Astrocyte of the spinal cord (primary cell): Measurements from ENCODE around the gene GNL3L.

Experiments used
- DNase-seq: peaks from one replicate; pipeline ENCODE4 v3.0.0; 2011; ENCODE audit warnings: low read depth, low spot score
- H3K4me3 ChIP-seq: 2 replicates; pipeline ENCODE4 v1.5.1; 2011; ENCODE audit warnings: low read depth, mild to moderate bottlenecking, low read length, moderate library complexity
- in situ Hi-C: cut with HindIII; loops from 2 replicates; pipeline ENCODE4 v1.10.0; 2017; ENCODE audit warnings: low sequenced_read_pairs
- TF ChIP-seq, protein P1 (sequence below): IDR thresholded peaks from 2 replicates; pipeline ENCODE4 v1.5.1; 2012; ENCODE audit warnings: low read depth, mild to moderate bottlenecking, low read length, inconsistent platforms

The GNL3L gene

GRCh38 chrX:54494166-54494988 lies 35.6 kb upstream of the GNL3L start:
- in situ Hi-C loops = no loop called here

DNA sequence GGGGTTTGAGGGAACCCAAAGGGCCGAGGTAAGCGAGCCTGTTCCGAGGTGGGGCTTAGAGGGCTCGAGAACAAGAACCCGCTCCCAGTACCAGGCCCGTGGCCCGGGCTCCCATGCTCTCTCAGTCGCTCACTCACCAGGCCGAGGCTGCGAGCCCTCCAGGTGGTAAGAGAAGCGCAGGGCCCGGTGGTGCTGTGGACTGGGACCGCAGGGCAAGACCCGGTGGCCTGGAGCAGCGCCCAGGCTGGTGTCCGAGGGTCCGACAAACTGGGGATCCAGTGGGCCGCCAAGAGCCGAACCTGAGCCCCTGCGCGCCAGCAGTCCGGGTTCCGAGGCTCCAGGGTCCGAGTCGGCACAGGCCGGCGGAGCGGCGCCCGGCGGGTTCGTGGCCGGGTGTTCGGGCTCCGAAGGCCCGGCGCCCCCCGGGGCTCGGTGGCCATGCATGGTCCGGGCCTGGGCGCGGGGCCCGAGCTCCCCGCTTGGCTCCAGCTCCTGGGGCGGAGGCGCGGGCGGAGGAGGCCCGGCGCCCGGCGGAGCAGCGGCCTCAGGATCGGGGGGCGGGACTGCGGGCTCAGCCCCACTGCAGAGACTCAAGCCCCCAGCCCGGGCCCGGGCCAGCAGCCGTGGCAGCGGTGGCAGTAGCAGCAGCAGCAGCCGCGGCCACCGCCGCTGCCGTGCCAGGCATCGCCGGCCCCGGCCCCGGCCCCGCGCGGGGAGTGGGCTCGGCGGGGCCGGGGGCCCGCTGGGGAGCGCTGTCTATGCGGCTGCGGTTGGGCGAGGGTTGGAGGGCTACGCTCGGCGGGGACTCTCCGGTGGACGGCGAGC lies 34.8 kb upstream of the GNL3L start:
- in situ Hi-C loops = no loop called here
- H3K4me3 ChIP-seq = peak overlapping the region; percentile 55
- TF ChIP-seq, protein P1, sequence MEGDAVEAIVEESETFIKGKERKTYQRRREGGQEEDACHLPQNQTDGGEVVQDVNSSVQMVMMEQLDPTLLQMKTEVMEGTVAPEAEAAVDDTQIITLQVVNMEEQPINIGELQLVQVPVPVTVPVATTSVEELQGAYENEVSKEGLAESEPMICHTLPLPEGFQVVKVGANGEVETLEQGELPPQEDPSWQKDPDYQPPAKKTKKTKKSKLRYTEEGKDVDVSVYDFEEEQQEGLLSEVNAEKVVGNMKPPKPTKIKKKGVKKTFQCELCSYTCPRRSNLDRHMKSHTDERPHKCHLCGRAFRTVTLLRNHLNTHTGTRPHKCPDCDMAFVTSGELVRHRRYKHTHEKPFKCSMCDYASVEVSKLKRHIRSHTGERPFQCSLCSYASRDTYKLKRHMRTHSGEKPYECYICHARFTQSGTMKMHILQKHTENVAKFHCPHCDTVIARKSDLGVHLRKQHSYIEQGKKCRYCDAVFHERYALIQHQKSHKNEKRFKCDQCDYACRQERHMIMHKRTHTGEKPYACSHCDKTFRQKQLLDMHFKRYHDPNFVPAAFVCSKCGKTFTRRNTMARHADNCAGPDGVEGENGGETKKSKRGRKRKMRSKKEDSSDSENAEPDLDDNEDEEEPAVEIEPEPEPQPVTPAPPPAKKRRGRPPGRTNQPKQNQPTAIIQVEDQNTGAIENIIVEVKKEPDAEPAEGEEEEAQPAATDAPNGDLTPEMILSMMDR = no peak
- peak; percentile 19 for DNase-seq

More at GRCh38 chrX:54494166-54494988, 35.6 kb upstream of the GNL3L start:
- TF ChIP-seq, protein P1 = no peak
- peak; percentile 25 for DNase-seq
- peak overlapping the region; percentile 55 for H3K4me3 ChIP-seq

DNA sequence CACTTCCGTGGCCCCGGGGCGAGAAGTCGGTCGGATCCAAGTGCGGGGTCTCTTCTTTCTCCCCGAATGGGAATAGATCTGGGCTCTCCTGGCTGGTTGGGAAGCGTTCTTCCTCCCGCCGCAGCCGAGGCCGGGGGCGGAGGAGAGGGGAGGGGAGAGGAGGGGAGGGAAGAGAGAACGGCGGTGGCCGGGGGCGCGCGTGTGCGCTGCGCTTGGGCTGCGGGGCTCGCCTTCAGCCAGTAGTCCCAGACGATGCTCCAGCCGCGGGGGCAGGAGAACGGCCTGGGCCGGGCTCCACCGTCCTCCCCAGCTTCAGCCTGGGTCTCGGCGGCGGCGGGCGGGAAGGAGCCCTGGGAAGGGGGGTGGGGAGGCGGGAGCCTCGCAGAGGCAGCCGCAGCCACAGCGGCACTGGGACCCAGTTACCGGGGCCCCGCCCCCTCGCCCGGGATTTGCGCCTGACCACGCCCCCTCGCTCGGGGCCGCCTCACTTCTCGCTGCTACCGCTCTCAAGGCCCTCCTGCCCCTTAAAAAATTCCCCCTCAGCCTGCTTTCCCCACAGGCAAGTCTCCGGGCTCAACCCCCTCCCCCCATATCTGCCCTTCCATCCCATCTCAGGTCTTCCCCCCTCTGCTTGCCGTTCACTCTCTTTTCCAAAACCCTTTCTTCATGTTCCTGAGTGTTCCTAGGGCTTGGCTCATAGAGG lies 34.1 kb upstream of the GNL3L start, which contains the start of gene FGD1:
FGD1 (minus strand) TSS at position 421 of the 703 bp plus-strand sequence. CDS start 802 bp downstream, outside the sequence.
- in situ Hi-C loops = no loop called here
- TF ChIP-seq, protein P1 = no peak
- peak; percentile 62 for DNase-seq
- H3K4me3 ChIP-seq = peak within 1 kb of the TSS; percentile 55

GRCh38 chrX:54496517-54496852 lies 33.5 kb upstream of the GNL3L start:
- TF ChIP-seq, protein P1 = no peak
- H3K4me3 ChIP-seq = peak overlapping the region; percentile 55
- DNase-seq = no peak
- in situ Hi-C loops = no loop called here

DNA sequence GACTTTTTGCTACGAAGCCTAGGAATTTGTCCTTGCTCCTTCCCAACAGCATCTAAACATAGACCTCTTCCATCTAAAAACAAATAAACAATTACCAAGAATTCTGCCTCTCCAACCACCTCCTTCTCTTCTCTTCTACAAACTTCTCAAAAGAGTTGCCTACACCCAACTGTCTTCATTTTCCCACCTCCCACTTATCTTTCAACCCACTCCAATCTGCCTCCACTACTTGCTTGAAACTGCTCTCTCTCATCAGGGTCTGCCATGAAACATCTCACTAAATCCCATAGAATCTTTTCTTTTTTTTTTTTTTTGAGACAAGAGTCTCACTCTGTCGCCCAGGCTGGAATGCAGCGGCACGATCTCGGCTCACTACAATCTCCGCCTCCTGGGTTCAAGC lies 33.1 kb upstream of the GNL3L start:
- DNase-seq = no peak
- H3K4me3 ChIP-seq = no peak overlapping the region

More for the DNA sequence above, 33.1 kb upstream of the GNL3L start:
- in situ Hi-C loops = no loop called here
- TF ChIP-seq, protein P1 = no peak
